Heart left ventricle (tissue), 13 donors: ENCODE measurements around the gene DIRAS2.

Experiments used
- POLR2A ChIP-seq, 2 donors: fragments of 450-650 bp; IDR thresholded peaks; one replicate each; pipeline ENCODE4 v1.6.1; 2017; ENCODE audit warnings: antibody characterized with exemption in 2 of 2, mild to moderate bottlenecking in 2 of 2, moderate library complexity in 2 of 2
- TF ChIP-seq, protein P1 (sequence below), 12 donors: fragments of 200-600 bp; sonication (generic) in 4 of 12; IDR thresholded peaks; one replicate each; pipeline versions ENCODE4 v1.5.0 to v1.8.0; 2018 to 2022; ENCODE audit warnings: antibody characterized with exemption in 12 of 12, mild to moderate bottlenecking in 5 of 12
- donor health status: ischemic (EF 13 %, LVEDD 7.1; RV severe dilation, severe dysfunction).
- donor health status: DM: no; HTN: yes; CAD: no.
- donor health status: DM: no; HTN: no; CAD: no.
- donor health status: ischemic (EF 25% LVEDD 6.9; RV normal size, moderate dysfunction).
- donor health status: ischemic (EF 25% LVEDD 5.7; RV mildly dilated, moderate dysfunction).
- donor health status: ischemic (EF 35%, LVEDD 5.7; RV mildly dilated, moderate dysfunction).
- donor health status: nonischemic (EF 11% LVEDD 7.7; RV severe dilation, severe dysfunction).
- donor health status: DM: yes; HTN: yes; CAD: no.
- donor health status: PGD.
- donor health status: ischemic (EF 29% LVEDD 5.4; RV normal size, mild dysfunction).
- donor health status: nonischemic (EF 23%, LVEDD 6.1; RV moderate dilation, normal function).

DNA sequence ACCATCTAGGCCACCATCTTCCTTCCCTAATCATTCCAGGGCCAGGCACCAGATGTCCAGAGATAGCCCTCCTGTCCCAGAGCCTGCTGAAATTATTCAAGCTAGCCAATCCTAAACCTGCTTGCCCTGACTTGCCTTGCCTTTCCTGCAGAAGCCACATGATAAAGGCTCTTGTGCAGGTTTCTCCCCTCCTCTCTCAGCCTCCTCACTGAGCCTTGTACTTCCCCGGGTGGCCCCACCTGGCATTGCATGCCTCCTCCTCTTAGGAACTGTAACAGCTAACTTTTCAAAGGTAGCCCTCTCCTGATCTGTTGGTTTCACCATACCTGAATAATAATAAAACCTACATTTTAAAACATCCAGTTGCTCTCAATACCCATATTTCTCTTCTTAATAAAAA lies 42.6 kb downstream of the DIRAS2 start:
- TF ChIP-seq, protein P1, sequence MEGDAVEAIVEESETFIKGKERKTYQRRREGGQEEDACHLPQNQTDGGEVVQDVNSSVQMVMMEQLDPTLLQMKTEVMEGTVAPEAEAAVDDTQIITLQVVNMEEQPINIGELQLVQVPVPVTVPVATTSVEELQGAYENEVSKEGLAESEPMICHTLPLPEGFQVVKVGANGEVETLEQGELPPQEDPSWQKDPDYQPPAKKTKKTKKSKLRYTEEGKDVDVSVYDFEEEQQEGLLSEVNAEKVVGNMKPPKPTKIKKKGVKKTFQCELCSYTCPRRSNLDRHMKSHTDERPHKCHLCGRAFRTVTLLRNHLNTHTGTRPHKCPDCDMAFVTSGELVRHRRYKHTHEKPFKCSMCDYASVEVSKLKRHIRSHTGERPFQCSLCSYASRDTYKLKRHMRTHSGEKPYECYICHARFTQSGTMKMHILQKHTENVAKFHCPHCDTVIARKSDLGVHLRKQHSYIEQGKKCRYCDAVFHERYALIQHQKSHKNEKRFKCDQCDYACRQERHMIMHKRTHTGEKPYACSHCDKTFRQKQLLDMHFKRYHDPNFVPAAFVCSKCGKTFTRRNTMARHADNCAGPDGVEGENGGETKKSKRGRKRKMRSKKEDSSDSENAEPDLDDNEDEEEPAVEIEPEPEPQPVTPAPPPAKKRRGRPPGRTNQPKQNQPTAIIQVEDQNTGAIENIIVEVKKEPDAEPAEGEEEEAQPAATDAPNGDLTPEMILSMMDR (IDR thresholded peaks at IDR 0.05), result no peak
- TF ChIP-seq POLR2A (IDR thresholded peaks at IDR 0.05), result no peak
